Astrocyte of the cerebellum (primary cell): ENCODE results near the gene SOBP.

ENCODE experiments used
- DNase-seq: peaks from one replicate; pipeline ENCODE4 v3.0.0-alpha.2; 2011; ENCODE audit warnings: low read depth
- H3K4me3 ChIP-seq: 2 replicates; pipeline ENCODE4 v1.5.1; 2011; ENCODE audit warnings: mild to moderate bottlenecking, low read depth, low read length, moderate library complexity
- in situ Hi-C: cut with HindIII; loops from 2 replicates; pipeline ENCODE4 v1.10.0; 2017; ENCODE audit warnings: low sequenced_read_pairs
- TF ChIP-seq, protein P1 (sequence below): IDR thresholded peaks from 2 replicates; pipeline ENCODE4 v1.5.1; 2012; ENCODE audit warnings: low read length, low read depth, moderate library complexity, mild to moderate bottlenecking; ENCODE audit errors: missing control alignments

The SOBP gene

DNA sequence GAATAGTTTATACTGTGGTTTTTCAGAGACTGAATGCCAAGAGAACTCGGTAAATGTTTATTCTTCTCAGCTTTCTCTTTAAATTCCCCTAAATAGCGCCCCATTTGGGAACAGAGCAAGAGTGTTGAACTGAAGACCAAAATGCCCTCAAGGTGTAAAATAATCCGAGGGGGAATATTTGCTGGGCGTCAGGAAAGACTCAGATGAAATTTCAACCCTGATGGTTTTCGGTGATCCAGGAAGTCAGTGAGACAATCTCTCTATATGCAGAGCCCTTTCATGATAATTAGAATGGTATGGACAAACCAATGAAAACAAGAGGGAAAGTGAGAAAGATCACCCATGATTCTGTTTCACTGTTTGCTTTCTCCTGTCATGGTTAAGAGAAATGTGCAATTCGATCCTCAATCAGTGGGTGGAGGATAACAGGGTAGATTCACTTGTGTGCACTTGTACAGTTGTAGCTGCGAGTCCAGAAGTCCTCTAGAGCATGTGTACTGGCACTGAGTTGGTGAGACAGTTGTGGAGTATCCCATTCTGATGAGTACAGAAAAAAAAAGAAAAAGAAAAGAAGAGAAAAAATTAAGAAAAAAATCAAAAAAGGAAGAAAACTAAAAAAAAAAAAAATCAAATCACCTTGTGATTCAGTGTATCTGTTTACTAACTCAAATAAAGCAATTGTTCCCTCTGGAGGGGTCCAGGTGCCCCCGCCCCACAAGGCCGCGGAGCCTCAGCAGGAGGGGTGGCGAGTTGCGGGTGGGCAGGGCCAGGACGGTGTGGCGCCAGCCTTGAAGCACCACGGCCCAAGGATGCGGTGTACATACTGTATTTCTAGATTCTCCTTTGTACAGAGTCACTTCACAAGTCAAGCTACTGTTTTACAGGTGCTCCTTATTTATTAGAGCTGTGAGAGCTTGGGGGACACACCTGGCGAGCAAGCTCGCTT, 169.3 kb downstream of the SOBP start:
- in situ Hi-C loops, result no loop called here
- TF ChIP-seq, protein P1, sequence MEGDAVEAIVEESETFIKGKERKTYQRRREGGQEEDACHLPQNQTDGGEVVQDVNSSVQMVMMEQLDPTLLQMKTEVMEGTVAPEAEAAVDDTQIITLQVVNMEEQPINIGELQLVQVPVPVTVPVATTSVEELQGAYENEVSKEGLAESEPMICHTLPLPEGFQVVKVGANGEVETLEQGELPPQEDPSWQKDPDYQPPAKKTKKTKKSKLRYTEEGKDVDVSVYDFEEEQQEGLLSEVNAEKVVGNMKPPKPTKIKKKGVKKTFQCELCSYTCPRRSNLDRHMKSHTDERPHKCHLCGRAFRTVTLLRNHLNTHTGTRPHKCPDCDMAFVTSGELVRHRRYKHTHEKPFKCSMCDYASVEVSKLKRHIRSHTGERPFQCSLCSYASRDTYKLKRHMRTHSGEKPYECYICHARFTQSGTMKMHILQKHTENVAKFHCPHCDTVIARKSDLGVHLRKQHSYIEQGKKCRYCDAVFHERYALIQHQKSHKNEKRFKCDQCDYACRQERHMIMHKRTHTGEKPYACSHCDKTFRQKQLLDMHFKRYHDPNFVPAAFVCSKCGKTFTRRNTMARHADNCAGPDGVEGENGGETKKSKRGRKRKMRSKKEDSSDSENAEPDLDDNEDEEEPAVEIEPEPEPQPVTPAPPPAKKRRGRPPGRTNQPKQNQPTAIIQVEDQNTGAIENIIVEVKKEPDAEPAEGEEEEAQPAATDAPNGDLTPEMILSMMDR, result no peak
- DNase-seq, result peak; percentile 45
- no peak overlapping the region for H3K4me3 ChIP-seq

DNA sequence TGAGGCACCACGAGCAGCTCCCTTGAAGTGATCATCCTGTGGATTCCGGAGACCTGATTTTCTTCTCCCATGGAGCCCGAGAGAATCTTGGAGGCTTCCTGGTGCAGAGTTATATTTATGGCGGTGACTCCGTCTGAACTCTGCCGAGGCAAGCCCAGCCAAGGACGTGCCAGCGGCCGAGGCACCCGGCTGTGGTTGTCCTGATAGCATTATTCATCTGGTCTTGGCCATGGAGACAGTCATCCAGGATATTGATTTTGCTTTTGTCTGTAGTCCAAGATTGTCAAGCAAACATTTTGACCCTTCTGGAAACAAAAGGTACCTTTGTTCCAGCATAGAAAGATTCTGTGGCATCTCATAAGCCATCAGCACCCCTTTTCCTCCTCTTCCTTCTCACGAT, 170.9 kb downstream of the SOBP start:
- in situ Hi-C loops, result no loop called here
- DNase-seq, result no peak
- H3K4me3 ChIP-seq, result no peak overlapping the region
- TF ChIP-seq, protein P1, result no peak

GRCh38 chr6:107661291-107661690, 171.4 kb downstream of the SOBP start:
- DNase-seq, result no peak
- TF ChIP-seq, protein P1, result no peak
- in situ Hi-C loops, result no loop called here
- H3K4me3 ChIP-seq, result no peak overlapping the region

DNA sequence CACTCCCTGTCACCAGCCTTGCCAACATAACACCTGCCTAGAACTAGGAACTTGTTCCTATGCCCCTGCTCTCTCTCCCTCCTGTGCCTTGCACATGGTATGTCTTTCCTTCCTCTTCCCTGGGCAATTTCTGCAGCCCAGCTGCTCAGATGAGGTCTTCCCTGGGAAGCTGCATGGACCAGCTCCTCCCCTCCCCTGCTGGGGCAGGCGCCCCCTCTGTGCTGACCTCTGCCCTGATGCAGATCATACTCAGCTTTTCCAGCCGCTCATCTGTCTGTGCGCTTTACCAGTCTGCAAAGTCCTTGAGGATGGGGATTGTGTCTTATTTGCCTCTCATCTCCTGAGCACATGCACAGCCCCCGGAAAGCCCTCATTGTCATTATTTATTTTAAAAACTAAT, 172.4 kb downstream of the SOBP start:
- no peak overlapping the region for H3K4me3 ChIP-seq
- TF ChIP-seq, protein P1, result no peak
- in situ Hi-C loops, result no loop called here

GRCh38 chr6:107663308-107663707, 173.4 kb downstream of the SOBP start:
- no peak for DNase-seq
- in situ Hi-C loops, result no loop called here
- TF ChIP-seq, protein P1, result no peak
- H3K4me3 ChIP-seq, result no peak overlapping the region

More for the DNA sequence above, 172.4 kb downstream of the SOBP start:
- DNase-seq, result no peak

- DNase-seq, result peak; percentile 63
- TF ChIP-seq, protein P1, result no peak
- H3K4me3 ChIP-seq, result no peak overlapping the region
- in situ Hi-C loops, result no loop called here
Observed at GRCh38 chr6:107665382-107665781, 175.5 kb downstream of the SOBP start.
